DND-41 (cell line): Measurements from ENCODE around the gene PRRC2B.

Source experiments
- CTCF ChIP-seq: IDR thresholded peaks from 2 replicates; pipeline ENCODE4 v1.5.1; 2012; ENCODE audit warnings: borderline replicate concordance, low read length, moderate library complexity, mild to moderate bottlenecking; ENCODE audit not compliant: poor library complexity, severe bottlenecking; ENCODE audit errors: extremely low read depth
- EZH2 ChIP-seq: IDR thresholded peaks from 3 replicates; pipeline ENCODE4 v1.6.1; 2012; ENCODE audit warnings: borderline replicate concordance, low read depth, mild to moderate bottlenecking, moderate library complexity, low read length, inconsistent platforms; ENCODE audit not compliant: severe bottlenecking

- TF ChIP-seq CTCF, result no peak
- no peak for TF ChIP-seq EZH2
Measured at GRCh38 chr9:131443648-131444047, 49.8 kb downstream of the PRRC2B start.
